Liver (tissue), 9 donors: ENCODE measurements around the gene P3H2. TPM values are rescaled to one million over a fixed set of nuclear protein-coding genes. Genes with fewer than 3 reads are reported as not detected.

ENCODE experiments used
- DNase-seq: peaks from one replicate; pipeline ENCODE4 v3.0.0-alpha.2; 2017; ENCODE audit warnings: low spot score
- H3K27ac ChIP-seq, 2 donors: one replicate each; pipeline ENCODE4 v1.7.0; 2013; ENCODE audit warnings: inconsistent platforms in 2 of 2, low read length in 2 of 2, control low read depth in 1 of 2, low read depth in 1 of 2, mild to moderate bottlenecking in 1 of 2
- H3K27me3 ChIP-seq, 4 donors: one replicate each; pipeline versions ENCODE4 v1.6.1 to v1.7.0; 2013; ENCODE audit warnings: low read length in 3 of 4, inconsistent platforms in 1 of 4, mild to moderate bottlenecking in 1 of 4, moderate library complexity in 1 of 4; ENCODE audit not compliant: control insufficient read depth in 4 of 4, insufficient read depth in 4 of 4
- H3K36me3 ChIP-seq, 4 donors: one replicate each; pipeline versions ENCODE4 v1.6.1 to v1.7.0; 2013; ENCODE audit warnings: low read length in 3 of 4, mild to moderate bottlenecking in 3 of 4, low read depth in 1 of 4, moderate library complexity in 1 of 4; ENCODE audit not compliant: control insufficient read depth in 4 of 4, insufficient read depth in 3 of 4
- H3K4me1 ChIP-seq, 4 donors: one replicate each; pipeline versions ENCODE4 v1.6.1 to v1.7.0; 2013; ENCODE audit warnings: low read length in 3 of 4, mild to moderate bottlenecking in 3 of 4, moderate library complexity in 1 of 4; ENCODE audit not compliant: control insufficient read depth in 4 of 4, insufficient read depth in 4 of 4
- H3K4me3 ChIP-seq, 3 donors: one replicate each; pipeline versions ENCODE4 v1.6.1 to v1.7.0; 2013; ENCODE audit warnings: low read length in 3 of 3, control low read depth in 1 of 3, low read depth in 1 of 3, mild to moderate bottlenecking in 1 of 3
- H3K9ac ChIP-seq, 2 donors: one replicate each; pipeline ENCODE4 v1.7.0; 2013; ENCODE audit warnings: low read length in 2 of 2, mild to moderate bottlenecking in 2 of 2, moderate library complexity in 2 of 2, control low read depth in 1 of 2, low read depth in 1 of 2
- H3K9me3 ChIP-seq, 4 donors: one replicate each; pipeline versions ENCODE4 v1.6.1 to v1.7.0; 2013; ENCODE audit warnings: low read length in 3 of 4; ENCODE audit not compliant: control insufficient read depth in 4 of 4
- EGR1 ChIP-seq, 2 donors: IDR thresholded peaks; 2 replicates each; pipeline ENCODE4 v1.6.1; 2016 to 2018; ENCODE audit warnings: antibody characterized with exemption in 2 of 2, low read depth in 2 of 2
- FOXA1 ChIP-seq: IDR thresholded peaks from 2 replicates; pipeline ENCODE4 v1.6.1; 2016; ENCODE audit warnings: antibody characterized with exemption
- FOXA2 ChIP-seq: IDR thresholded peaks from 2 replicates; pipeline ENCODE4 v1.6.1; 2016; ENCODE audit warnings: antibody characterized with exemption
- GABPA ChIP-seq, 2 donors: IDR thresholded peaks in 1 of 2; conservative IDR thresholded peaks in 1 of 2; 2 replicates each; pipeline ENCODE4 v1.6.1; 2016; ENCODE audit warnings: antibody characterized with exemption in 2 of 2, mild to moderate bottlenecking in 1 of 2, moderate library complexity in 1 of 2
- HNF4A ChIP-seq, 2 donors: conservative IDR thresholded peaks; 2 replicates each; pipeline ENCODE4 v1.6.1; 2016; ENCODE audit warnings: antibody characterized with exemption in 2 of 2, mild to moderate bottlenecking in 2 of 2
- HNF4G ChIP-seq: IDR thresholded peaks from 2 replicates; pipeline ENCODE4 v1.6.1; 2016; ENCODE audit warnings: antibody characterized with exemption
- JUND ChIP-seq, 2 donors: IDR thresholded peaks; 2 replicates each; pipeline ENCODE4 v1.6.1; 2016; ENCODE audit warnings: antibody characterized with exemption in 2 of 2
- NR2F2 ChIP-seq: IDR thresholded peaks from 2 replicates; pipeline ENCODE4 v1.6.1; 2016; ENCODE audit warnings: antibody characterized with exemption
- RAD21 ChIP-seq, 2 donors: IDR thresholded peaks; 2 replicates each; pipeline ENCODE4 v1.6.1; 2016; ENCODE audit warnings: antibody characterized with exemption in 2 of 2, mild to moderate bottlenecking in 2 of 2
- RXRA ChIP-seq, 2 donors: IDR thresholded peaks; 2 replicates each; pipeline ENCODE4 v1.6.1; 2017 to 2018; ENCODE audit warnings: antibody characterized with exemption in 2 of 2, mild to moderate bottlenecking in 1 of 2
- SP1 ChIP-seq: IDR thresholded peaks from 2 replicates; pipeline ENCODE4 v1.6.1; 2018; ENCODE audit warnings: antibody characterized with exemption, mild to moderate bottlenecking
- TAF1 ChIP-seq: conservative IDR thresholded peaks from 2 replicates; pipeline ENCODE4 v1.6.1; 2016; ENCODE audit warnings: antibody characterized with exemption, mild to moderate bottlenecking
- YY1 ChIP-seq: IDR thresholded peaks from 2 replicates; pipeline ENCODE4 v1.6.1; 2016; ENCODE audit warnings: antibody characterized with exemption, mild to moderate bottlenecking
- WGBS: extraction: QIAGEN DNeasy Blood & Tissue Kit; methylation state at CpG from one replicate; pipeline ENCODE4 v1.1.7; 2013; 5-methylcytosine and 5-hydroxymethylcytosine counted together
- polyA plus RNA-seq, 2 donors: library from polyadenylated mRNA; stranded (reverse) in 1 of 2; unstranded in 1 of 2; fragments of 200-250 nt in 1 of 2; fragments of >200 nt in 1 of 2; fragmentation: Nextera tagmentation in 1 of 2; extraction: Ambion mirVana in 1 of 2; gene quantifications; one replicate each; pipeline versions ENCODE4 v1.2.1 to v1.2.3, GENCODE V29; 2013 to 2015
- total RNA-seq, 2 donors: library from RNA; depleted of rRNA; stranded (reverse); fragments of >200 nt; gene quantifications; one replicate each; pipeline ENCODE4 v1.2.3, GENCODE V29; 2014
- TF ChIP-seq, protein P1 (sequence below): fragments of 150-350 bp; IDR thresholded peaks from 2 replicates; pipeline ENCODE4 v1.5.1; 2017; ENCODE audit warnings: improper control_type of control experiment, low read depth, low read length; ENCODE audit not compliant: missing input control
- TF ChIP-seq, protein P2 (sequence below): IDR thresholded peaks from 2 replicates; pipeline ENCODE4 v1.6.1; 2016; ENCODE audit warnings: antibody characterized with exemption, mild to moderate bottlenecking
- TF ChIP-seq, protein P3 (sequence below): IDR thresholded peaks from 2 replicates; pipeline ENCODE4 v1.6.1; 2016; ENCODE audit warnings: antibody characterized with exemption
- TF ChIP-seq, protein P4 (sequence below): IDR thresholded peaks from 2 replicates; pipeline ENCODE4 v1.6.1; 2016; ENCODE audit warnings: antibody characterized with exemption
- TF ChIP-seq, protein P5 (sequence below): IDR thresholded peaks from 2 replicates; pipeline ENCODE4 v1.6.1; 2016; ENCODE audit warnings: antibody characterized with exemption
- donor health status: healthy.
- donor health status: healthy.
- donor health status: healthy.
- donor health status: healthy.
- donor health status: healthy.

Gene P3H2
- total and polyA plus RNA-seq, 4 donors = 1.9 to 6.9 (median 4.1) TPM

DNA sequence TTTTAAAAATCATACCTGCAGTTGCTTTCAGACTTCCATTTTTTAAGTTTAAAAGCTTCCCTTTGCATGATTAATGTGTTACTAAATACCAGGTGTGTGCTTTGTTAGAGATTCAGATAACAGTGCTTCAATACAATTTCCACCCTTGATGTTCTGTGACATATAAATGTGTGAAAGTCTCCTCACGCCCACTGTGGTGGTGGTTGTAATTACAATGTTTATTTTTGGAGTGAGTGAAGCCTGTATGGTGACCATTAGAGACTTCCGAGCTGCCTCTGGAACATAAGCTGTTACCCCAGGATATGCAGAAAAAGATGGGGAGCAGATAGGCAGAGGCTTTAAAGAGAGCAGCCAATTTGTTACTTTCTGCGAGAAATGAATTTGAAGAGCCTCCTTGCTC, 57.2 kb downstream of the P3H2 start:
- 89% methylated on average over 3 of the region's 3 CpGs for WGBS
- no peaks in the 10 kb centered on the region for H3K36me3 ChIP-seq
- H3K27me3 ChIP-seq = no peaks in the 10 kb centered on the region
- no peak overlapping the region for H3K27ac ChIP-seq
- no peak overlapping the region for H3K9ac ChIP-seq
- DNase-seq = no peak
- H3K4me1 ChIP-seq = no peaks in the 10 kb centered on the region
- no peaks in the 10 kb centered on the region for H3K9me3 ChIP-seq
- TF ChIP-seq FOXA2 (no peak), GABPA (IDR thresholded peaks at IDR 0.05 in 1 of 2, conservative IDR thresholded peaks at IDR 0.05 in 1 of 2) (no peak), HNF4G (no peak), EGR1 (IDR thresholded peaks at IDR 0.05; ENCODE audit: low read depth in 2 of 2) (no peak), RAD21 (IDR thresholded peaks at IDR 0.05) (no peak), HNF4A (conservative IDR thresholded peaks at IDR 0.05) (no peak), JUND (IDR thresholded peaks at IDR 0.05) (no peak), YY1 (no peak), NR2F2 (no peak), SP1 (no peak), FOXA1 (no peak), RXRA (IDR thresholded peaks at IDR 0.05) (no peak), TAF1 (no peak)
- TF ChIP-seq, protein P1, sequence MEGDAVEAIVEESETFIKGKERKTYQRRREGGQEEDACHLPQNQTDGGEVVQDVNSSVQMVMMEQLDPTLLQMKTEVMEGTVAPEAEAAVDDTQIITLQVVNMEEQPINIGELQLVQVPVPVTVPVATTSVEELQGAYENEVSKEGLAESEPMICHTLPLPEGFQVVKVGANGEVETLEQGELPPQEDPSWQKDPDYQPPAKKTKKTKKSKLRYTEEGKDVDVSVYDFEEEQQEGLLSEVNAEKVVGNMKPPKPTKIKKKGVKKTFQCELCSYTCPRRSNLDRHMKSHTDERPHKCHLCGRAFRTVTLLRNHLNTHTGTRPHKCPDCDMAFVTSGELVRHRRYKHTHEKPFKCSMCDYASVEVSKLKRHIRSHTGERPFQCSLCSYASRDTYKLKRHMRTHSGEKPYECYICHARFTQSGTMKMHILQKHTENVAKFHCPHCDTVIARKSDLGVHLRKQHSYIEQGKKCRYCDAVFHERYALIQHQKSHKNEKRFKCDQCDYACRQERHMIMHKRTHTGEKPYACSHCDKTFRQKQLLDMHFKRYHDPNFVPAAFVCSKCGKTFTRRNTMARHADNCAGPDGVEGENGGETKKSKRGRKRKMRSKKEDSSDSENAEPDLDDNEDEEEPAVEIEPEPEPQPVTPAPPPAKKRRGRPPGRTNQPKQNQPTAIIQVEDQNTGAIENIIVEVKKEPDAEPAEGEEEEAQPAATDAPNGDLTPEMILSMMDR = no peak
- TF ChIP-seq, protein P2, sequence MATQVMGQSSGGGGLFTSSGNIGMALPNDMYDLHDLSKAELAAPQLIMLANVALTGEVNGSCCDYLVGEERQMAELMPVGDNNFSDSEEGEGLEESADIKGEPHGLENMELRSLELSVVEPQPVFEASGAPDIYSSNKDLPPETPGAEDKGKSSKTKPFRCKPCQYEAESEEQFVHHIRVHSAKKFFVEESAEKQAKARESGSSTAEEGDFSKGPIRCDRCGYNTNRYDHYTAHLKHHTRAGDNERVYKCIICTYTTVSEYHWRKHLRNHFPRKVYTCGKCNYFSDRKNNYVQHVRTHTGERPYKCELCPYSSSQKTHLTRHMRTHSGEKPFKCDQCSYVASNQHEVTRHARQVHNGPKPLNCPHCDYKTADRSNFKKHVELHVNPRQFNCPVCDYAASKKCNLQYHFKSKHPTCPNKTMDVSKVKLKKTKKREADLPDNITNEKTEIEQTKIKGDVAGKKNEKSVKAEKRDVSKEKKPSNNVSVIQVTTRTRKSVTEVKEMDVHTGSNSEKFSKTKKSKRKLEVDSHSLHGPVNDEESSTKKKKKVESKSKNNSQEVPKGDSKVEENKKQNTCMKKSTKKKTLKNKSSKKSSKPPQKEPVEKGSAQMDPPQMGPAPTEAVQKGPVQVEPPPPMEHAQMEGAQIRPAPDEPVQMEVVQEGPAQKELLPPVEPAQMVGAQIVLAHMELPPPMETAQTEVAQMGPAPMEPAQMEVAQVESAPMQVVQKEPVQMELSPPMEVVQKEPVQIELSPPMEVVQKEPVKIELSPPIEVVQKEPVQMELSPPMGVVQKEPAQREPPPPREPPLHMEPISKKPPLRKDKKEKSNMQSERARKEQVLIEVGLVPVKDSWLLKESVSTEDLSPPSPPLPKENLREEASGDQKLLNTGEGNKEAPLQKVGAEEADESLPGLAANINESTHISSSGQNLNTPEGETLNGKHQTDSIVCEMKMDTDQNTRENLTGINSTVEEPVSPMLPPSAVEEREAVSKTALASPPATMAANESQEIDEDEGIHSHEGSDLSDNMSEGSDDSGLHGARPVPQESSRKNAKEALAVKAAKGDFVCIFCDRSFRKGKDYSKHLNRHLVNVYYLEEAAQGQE = no peak
- TF ChIP-seq, protein P3, sequence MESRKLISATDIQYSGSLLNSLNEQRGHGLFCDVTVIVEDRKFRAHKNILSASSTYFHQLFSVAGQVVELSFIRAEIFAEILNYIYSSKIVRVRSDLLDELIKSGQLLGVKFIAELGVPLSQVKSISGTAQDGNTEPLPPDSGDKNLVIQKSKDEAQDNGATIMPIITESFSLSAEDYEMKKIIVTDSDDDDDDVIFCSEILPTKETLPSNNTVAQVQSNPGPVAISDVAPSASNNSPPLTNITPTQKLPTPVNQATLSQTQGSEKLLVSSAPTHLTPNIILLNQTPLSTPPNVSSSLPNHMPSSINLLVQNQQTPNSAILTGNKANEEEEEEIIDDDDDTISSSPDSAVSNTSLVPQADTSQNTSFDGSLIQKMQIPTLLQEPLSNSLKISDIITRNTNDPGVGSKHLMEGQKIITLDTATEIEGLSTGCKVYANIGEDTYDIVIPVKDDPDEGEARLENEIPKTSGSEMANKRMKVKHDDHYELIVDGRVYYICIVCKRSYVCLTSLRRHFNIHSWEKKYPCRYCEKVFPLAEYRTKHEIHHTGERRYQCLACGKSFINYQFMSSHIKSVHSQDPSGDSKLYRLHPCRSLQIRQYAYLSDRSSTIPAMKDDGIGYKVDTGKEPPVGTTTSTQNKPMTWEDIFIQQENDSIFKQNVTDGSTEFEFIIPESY = no peak
- TF ChIP-seq, protein P4, sequence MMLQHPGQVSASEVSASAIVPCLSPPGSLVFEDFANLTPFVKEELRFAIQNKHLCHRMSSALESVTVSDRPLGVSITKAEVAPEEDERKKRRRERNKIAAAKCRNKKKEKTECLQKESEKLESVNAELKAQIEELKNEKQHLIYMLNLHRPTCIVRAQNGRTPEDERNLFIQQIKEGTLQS = no peak
- TF ChIP-seq, protein P5, sequence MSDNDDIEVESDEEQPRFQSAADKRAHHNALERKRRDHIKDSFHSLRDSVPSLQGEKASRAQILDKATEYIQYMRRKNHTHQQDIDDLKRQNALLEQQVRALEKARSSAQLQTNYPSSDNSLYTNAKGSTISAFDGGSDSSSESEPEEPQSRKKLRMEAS = no peak
- H3K4me3 ChIP-seq = no peak overlapping the region
